Measurements from ENCODE around the gene FCRLB. TPM values are rescaled to one million over a fixed set of nuclear protein-coding genes. Genes with fewer than 3 reads are reported as not detected.
"Not testable (repeated sequence)": the region's sequence is repeated elsewhere in the genome, so short reads cannot be mapped to it uniquely, and the experiment has no call there.

Gene FCRLB
- total RNA-seq, 2 donors from 2014 or later: not detected

DNA sequence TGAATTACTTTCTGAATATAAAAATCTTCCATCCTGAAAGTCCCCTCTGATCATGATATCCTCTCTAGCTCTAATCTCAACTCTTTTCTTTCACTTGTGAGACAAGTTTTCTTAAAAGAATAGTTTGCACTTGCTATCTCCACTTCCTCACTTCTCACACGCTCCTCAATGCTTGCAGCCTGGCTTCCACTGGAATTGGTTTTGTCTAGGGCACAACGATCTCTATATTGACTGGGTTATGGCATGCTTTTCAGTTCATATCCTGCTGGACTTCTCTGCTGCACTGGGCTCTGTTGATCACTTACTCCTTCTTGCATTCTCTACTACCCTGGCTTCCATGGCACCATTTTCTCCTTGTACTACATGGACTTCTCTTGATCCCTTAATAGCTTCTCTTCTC, 13.8 kb upstream of the FCRLB start:
- no peaks in the 10 kb centered on the region for H3K36me3 Mint-ChIP-seq
- H3K27ac Mint-ChIP-seq: no peak overlapping the region
- no peak for DNase-seq (ENCODE audit: low spot score in 2 of 2)
- H3K9me3 Mint-ChIP-seq: no peaks in the 10 kb centered on the region
- ATAC-seq: no peak

DNA sequence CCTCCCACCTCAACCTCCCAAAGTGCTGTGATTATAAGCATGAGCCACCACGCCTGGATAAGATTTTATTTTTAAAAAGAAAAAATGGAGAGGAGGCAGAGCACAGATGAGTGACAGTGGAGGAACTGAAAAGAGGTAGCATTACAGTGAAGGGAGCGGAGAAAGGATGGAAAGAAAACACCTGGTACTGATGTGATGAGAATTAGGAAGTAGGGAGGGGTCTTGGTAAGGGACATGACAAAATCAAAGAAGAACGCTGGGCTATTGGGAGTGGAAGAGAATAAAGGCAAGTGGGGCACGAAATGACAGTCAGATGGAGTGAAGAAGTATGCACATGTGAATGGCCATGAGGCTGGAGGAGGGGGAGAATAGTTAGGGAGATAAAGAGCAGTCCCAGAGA, 12.0 kb upstream of the FCRLB start:
- DNase-seq (ENCODE audit: low spot score in 2 of 2) (no peak), ATAC-seq (no peak)
- Mint-ChIP-seq H3K9me3 (no peaks in the 10 kb centered on the region), H3K27ac (no peak overlapping the region), H3K36me3 (no peaks in the 10 kb centered on the region)

DNA sequence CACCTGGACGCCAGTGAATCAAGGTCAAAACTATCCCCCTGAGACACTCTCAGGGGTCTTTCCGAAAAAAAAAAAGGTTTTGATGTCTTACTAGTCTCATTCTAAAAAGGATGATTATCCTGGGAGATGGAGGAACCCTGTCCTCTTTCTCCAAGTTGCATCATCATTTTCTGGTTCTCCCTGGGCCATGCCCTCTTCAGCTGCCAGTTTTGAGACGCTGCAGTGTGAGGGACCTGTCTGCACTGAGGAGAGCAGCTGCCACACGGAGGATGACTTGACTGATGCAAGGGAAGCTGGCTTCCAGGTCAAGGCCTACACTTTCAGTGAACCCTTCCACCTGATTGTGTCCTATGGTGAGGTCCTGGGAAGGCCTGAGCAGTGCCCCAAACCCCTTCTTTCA, 10.8 kb upstream of the FCRLB start:
- no peak for ATAC-seq
- H3K27ac Mint-ChIP-seq: no peak overlapping the region
- H3K36me3 Mint-ChIP-seq: no peaks in the 10 kb centered on the region
- H3K9me3 Mint-ChIP-seq: no peaks in the 10 kb centered on the region
- DNase-seq (ENCODE audit: low spot score in 2 of 2): no peak

DNA sequence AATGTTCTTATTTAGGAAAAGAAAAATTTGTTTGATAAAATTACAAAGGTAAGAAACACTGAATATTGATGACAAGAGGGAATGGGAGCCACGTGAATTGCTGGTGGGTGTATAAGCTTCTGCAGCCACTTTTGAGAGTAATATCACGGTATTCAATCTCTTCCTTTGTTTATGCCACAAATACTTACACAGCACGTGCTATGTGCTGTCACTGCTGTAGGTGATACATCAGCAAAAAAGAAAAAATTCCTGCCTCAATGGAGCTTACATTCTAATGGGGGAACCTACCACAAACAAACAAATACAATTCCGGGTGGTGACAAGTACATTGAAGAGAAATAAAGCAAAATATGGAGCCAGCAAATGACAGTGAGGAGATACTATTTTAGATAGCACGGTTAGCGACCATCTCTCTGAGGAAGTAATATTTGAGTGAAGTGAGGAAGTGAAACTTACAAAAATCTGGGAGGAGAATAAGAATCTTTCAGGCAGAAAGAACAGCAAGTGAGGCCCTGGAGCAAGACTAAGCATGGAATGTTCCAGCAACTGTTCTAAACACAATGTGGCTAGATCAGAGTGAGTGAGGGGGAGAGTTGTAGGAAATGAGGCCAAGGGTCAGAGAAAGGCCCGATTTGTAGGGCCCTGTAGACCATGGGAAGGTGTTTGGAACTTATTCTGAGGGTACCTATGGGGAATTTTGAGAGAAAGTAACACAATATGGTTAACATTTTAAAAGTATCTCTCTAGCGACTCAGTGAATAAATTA, 2.6 kb upstream of the FCRLB start:
- Mint-ChIP-seq H3K27ac (no peak overlapping the region), H3K9me3 (no peaks in the 10 kb centered on the region), H3K36me3 (no peaks in the 10 kb centered on the region)
- no peak for ATAC-seq
- DNase-seq (ENCODE audit: low spot score in 2 of 2): no peak

- Mint-ChIP-seq H3K9me3 (no peaks in the 10 kb centered on the region), H3K36me3 (no peaks in the 10 kb centered on the region), H3K27ac (no peak overlapping the region)
- no peak for DNase-seq (ENCODE audit: low spot score in 2 of 2)
- ATAC-seq: peak; percentile 60 to 89
These were observed 2.1 kb upstream of the FCRLB start for GRCh38 chr1:161719325-161719611.

GRCh38 chr1:161720422-161720821, 922 bp upstream of the FCRLB start:
- DNase-seq (ENCODE audit: low spot score in 2 of 2) (no peak), ATAC-seq (no peak)
- H3K9me3 Mint-ChIP-seq: no peaks in the 10 kb centered on the region
- no peaks in the 10 kb centered on the region for H3K36me3 Mint-ChIP-seq
- H3K27ac Mint-ChIP-seq: no peak overlapping the region

GRCh38 chr1:161721738-161722343, 497 bp downstream of the FCRLB start:
- Mint-ChIP-seq H3K9me3 (no peaks in the 10 kb centered on the region), H3K36me3 (no peaks in the 10 kb centered on the region), H3K27ac (no peak overlapping the region)
- ATAC-seq (peak in 1 of 2 donors; percentile 58), DNase-seq (ENCODE audit: low spot score in 2 of 2) (no peak)

GRCh38 chr1:161722406-161722805, 1.1 kb downstream of the FCRLB start:
- H3K27ac Mint-ChIP-seq: no peak overlapping the region

DNA sequence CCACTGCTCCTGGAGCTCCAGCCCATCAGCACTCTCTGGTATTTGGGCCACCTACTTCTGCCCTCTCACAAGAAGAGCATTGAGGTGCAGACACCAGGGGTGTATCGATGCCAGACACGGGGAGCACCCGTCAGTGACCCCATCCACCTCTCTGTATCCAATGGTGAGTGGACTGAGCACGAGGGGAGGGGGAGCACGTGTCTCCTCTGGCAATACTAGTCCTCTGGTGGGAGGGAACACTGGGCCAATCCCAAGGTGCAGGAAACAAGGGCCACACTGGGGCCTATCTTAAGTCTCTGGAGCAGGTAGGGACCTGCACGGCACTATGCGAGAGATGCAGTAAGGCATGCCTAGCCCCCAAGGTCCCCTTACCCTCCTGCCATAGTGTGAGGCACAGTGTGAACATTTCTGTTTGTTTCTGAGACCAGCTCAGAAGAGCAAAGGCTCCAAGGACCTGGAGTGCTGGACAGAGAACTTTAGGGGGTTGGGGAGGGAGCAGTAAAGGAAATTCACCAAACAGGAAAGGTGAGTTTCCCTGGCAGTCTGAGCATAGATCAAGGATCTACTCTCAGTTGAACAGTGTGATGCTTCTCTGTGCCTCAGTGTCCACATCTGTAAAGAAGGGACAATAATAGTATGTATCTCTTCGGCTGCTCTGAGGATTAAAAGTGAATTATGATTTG, 2.3 kb downstream of the FCRLB start:
- no peaks in the 10 kb centered on the region for H3K9me3 Mint-ChIP-seq
- no peak overlapping the region for H3K27ac Mint-ChIP-seq
- no peak for ATAC-seq
- H3K36me3 Mint-ChIP-seq: no peaks in the 10 kb centered on the region
- DNase-seq (ENCODE audit: low spot score in 2 of 2): no peak

More at GRCh38 chr1:161722406-161722805, 1.1 kb downstream of the FCRLB start:
- no peaks in the 10 kb centered on the region for H3K9me3 Mint-ChIP-seq
- DNase-seq (ENCODE audit: low spot score in 2 of 2): no peak
- H3K36me3 Mint-ChIP-seq: no peaks in the 10 kb centered on the region
- no peak for ATAC-seq

GRCh38 chr1:161725258-161725907, 4.0 kb downstream of the FCRLB start:
- H3K27ac Mint-ChIP-seq: peak overlapping the region in 1 of 2 donors; percentile 43

DNA sequence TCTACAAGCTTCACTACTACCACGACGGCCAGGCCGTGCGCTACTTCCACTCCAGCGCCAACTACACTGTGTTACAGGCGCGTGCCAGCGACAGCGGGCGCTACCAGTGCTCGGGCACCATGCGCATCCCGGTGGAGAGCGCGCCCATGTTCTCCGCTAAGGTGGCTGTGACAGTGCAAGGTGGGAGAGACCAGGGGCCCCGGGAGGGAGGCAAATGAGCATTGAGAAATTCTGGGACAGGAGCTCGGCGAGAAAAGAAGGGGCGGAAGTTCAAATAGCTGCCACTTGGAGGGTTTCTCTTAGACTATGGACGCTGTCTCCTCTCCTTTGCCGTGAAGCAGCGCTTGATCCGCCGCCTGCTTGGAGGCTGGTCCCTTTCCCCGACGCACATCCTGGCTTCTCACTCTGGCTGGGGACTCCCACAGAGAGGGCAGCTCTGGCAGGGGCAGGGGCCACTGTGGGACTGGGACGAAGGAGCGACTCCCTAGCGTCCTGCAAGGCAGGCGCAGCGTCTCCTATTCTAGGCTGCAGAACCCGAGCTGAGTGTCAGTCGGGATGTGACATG, 4.6 kb downstream of the FCRLB start:
- Mint-ChIP-seq H3K27ac (peak overlapping the region in 1 of 2 donors; percentile 43), H3K9me3 (no peaks in the 10 kb centered on the region), H3K36me3 (no peaks in the 10 kb centered on the region)
- ATAC-seq (peak; percentile 12 to 13), DNase-seq (ENCODE audit: low spot score in 2 of 2) (peak in 1 of 2 donors; percentile 31)

More at GRCh38 chr1:161725258-161725907, 4.0 kb downstream of the FCRLB start:
- not testable (repeated sequence) for DNase-seq (ENCODE audit: low spot score in 2 of 2); H3K36me3 Mint-ChIP-seq; ATAC-seq; H3K9me3 Mint-ChIP-seq

GRCh38 chr1:161726473-161727255, 5.3 kb downstream of the FCRLB start:
- H3K9me3 Mint-ChIP-seq: no peaks in the 10 kb centered on the region
- no peak overlapping the region for H3K27ac Mint-ChIP-seq
- no peaks in the 10 kb centered on the region for H3K36me3 Mint-ChIP-seq
- ATAC-seq (peak; percentile 37 to 60), DNase-seq (ENCODE audit: low spot score in 2 of 2) (peak; percentile 45 to 67)

DNA sequence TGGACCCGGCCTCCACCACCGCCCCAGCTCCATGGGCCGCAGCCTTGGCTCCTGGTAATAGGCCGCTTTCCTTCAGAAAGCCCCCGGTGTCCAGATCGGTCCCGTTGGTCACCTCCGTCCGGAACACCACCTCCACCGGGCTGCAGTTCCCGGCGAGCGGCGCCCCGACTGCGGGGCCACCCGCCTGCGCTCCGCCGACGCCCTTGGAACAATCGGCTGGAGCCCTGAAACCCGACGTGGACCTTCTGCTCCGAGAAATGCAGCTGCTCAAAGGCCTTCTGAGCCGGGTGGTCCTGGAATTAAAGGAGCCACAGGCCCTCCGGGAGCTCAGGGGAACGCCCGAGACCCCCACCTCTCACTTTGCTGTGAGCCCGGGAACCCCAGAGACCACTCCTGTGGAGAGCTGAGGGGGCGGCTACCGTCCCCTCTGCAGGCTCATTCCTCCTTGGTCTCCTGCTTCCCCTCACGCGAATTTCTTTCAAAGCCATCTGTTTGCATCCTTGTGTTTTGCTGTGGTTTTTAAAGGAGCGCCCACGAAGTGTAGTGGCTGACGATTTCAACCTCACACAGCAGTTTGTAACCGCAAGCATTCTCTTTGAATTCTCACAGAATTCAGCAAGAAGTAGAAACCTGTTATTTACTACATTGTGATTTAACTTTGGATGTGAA, 6.0 kb downstream of the FCRLB start:
- peak overlapping the region; percentile 11 to 85 for H3K27ac Mint-ChIP-seq
- DNase-seq (ENCODE audit: low spot score in 2 of 2) (peak; percentile 28 to 60), ATAC-seq (peak; percentile 21 to 52)
- H3K36me3 Mint-ChIP-seq: no peaks in the 10 kb centered on the region
- no peaks in the 10 kb centered on the region for H3K9me3 Mint-ChIP-seq

- ATAC-seq (no peak), DNase-seq (ENCODE audit: low spot score in 2 of 2) (no peak)
- no peak overlapping the region for H3K27ac Mint-ChIP-seq
- H3K9me3 Mint-ChIP-seq: no peaks in the 10 kb centered on the region
- no peaks in the 10 kb centered on the region for H3K36me3 Mint-ChIP-seq
These were observed 7.3 kb downstream of the FCRLB start for GRCh38 chr1:161728376-161729226.

- Mint-ChIP-seq H3K9me3 (no peaks in the 10 kb centered on the region), H3K27ac (peak overlapping the region; percentile 70 to 88), H3K36me3 (no peaks in the 10 kb centered on the region)
- ATAC-seq (peak; percentile 70 to 75), DNase-seq (ENCODE audit: low spot score in 2 of 2) (peak in 1 of 2 donors; percentile 61)
These were observed 8.8 kb downstream of the FCRLB start for GRCh38 chr1:161730050-161730564.

Measured in activated naive CD4-positive, alpha-beta T cell treated with anti-CD3 and anti-CD28 coated beads, Interleukin-2, amount 50 U/mL, for 72 hours (primary cell).